Measurements from ENCODE around the gene ST3GAL5. TPM values are rescaled to one million over a fixed set of nuclear protein-coding genes. Genes with fewer than 3 reads are reported as not detected.

ST3GAL5 gene
- total RNA-seq, 2 donors from 2014 or later = 5.5 to 20.4 TPM

DNA sequence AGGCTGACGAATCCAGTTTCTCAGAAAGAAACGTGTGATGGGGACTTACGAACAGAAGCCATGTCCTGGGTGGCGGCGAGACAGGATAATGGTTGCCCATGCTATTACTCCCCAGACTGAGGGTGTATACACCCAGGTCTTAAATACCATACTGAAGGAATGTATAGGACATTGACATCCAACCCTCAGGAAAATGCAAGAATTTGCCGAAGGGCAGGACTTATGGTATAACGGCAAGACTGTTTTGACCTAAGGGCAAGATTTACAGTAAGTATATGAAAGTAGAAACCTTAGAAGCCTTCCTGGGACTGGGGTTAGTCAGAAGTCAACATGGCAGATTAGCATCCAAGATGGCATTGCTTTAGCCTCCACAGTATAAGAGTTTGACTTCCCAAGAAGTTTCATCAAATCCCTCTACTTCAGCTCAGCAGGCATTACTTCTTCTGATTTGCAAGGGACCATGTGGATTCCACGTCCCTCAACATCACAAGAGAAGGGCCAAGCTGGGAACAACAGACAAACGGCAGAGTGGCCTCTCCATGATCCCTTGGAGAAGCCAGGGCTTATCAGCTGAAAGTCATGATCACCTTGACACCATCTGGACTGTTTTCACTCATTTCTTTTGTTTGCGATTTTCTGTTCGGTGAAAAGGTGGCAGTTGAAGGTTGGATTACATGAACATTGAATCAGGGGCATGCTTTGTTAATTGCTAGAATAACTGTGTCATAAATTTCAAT, 21.1 kb downstream of the ST3GAL5 start:
- no peak for DNase-seq (ENCODE audit: low spot score)
- Histone ChIP-seq H3K27me3 (no peaks in the 10 kb centered on the region), H3K9me3 (no peaks in the 10 kb centered on the region), H3K4me1 (no peaks in the 10 kb centered on the region), H3K36me3 (no peaks in the 10 kb centered on the region), H3K27ac (no peak overlapping the region), H3K4me3 (no peak overlapping the region)
- TF ChIP-seq, protein P1, sequence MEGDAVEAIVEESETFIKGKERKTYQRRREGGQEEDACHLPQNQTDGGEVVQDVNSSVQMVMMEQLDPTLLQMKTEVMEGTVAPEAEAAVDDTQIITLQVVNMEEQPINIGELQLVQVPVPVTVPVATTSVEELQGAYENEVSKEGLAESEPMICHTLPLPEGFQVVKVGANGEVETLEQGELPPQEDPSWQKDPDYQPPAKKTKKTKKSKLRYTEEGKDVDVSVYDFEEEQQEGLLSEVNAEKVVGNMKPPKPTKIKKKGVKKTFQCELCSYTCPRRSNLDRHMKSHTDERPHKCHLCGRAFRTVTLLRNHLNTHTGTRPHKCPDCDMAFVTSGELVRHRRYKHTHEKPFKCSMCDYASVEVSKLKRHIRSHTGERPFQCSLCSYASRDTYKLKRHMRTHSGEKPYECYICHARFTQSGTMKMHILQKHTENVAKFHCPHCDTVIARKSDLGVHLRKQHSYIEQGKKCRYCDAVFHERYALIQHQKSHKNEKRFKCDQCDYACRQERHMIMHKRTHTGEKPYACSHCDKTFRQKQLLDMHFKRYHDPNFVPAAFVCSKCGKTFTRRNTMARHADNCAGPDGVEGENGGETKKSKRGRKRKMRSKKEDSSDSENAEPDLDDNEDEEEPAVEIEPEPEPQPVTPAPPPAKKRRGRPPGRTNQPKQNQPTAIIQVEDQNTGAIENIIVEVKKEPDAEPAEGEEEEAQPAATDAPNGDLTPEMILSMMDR (IDR thresholded peaks at IDR 0.05) = no peak

DNA sequence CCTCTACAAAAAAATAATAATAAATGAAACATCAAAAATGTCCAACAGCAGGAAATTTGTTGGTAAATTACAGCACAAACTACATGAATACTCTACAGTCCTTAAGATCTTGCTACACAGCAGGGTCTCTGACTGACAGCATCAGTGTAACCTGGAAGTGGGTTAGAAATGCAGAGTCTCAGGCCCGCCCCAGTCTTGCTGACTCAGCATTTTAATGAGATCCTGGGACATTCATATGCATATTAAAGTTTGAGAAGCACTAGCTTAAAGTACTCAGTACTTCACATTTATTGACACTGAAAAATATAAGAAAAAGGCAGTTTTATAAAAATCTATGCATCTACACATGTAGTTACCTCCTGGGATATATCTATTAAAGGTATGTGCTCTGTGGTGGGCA, 21.7 kb downstream of the ST3GAL5 start:
- H3K36me3 ChIP-seq = no peaks in the 10 kb centered on the region
- no peaks in the 10 kb centered on the region for H3K9me3 ChIP-seq
- DNase-seq (ENCODE audit: low spot score) = no peak
- H3K4me3 ChIP-seq = no peak overlapping the region
- no peaks in the 10 kb centered on the region for H3K4me1 ChIP-seq
- TF ChIP-seq, protein P1 (IDR thresholded peaks at IDR 0.05) = no peak
- H3K27ac ChIP-seq = no peak overlapping the region
- no peaks in the 10 kb centered on the region for H3K27me3 ChIP-seq

DNA sequence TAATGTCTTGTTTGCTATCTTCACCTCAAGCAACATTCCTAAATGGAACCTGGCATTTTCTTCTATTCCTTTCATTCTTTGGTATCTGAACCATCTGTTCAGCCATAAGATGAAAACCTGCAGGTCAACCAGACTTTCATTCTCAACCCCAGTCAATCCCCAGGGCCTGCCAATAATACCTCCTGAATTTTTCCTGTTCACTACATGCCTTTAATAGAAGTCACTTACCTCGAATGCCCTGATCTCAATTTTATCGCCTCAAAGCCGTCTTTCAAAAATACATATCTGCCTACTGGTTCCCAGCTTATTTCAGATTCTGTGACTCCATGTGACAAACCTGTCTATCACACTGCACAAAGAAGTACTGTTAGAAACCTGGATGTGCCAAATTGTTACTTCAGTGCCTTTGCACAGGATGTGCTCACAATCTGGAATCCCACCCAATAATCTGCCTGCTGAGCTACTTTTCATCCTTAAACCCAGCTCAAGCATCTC, 22.6 kb downstream of the ST3GAL5 start:
- Histone ChIP-seq H3K36me3 (no peaks in the 10 kb centered on the region), H3K4me1 (no peaks in the 10 kb centered on the region), H3K27me3 (no peaks in the 10 kb centered on the region), H3K4me3 (no peak overlapping the region), H3K27ac (no peak overlapping the region), H3K9me3 (no peaks in the 10 kb centered on the region)
- TF ChIP-seq, protein P1 (IDR thresholded peaks at IDR 0.05) = no peak
- no peak for DNase-seq (ENCODE audit: low spot score)

DNA sequence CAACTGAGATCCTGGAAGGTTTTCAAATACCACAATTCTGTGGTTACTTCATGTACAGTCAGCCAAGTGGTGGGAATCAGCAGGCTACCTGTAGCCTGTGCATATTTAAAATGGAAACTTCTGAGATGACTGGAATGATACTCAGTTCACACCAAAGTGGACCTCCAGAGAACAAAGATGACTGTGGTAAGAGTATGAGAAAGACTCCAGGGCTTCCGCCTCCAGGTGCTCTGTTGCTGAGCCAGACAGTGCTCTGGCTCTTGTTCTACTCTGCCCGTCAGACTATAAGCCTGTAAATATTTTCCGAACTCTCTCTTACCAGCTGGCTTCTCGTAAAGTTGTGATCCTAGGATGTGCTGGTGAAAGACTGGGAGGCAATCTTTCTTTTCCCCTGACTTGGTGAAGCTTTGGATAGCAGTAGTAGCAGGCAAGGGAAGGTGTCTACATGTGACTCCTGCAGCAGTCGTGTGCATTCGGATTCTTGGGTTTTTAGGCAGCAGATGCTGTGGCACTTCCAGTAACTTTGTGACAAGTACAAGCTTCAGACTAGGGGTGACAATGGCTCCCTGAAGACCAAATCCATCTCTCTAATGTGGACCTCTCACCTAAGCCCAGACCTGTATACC, 23.1 kb downstream of the ST3GAL5 start:
- TF ChIP-seq, protein P1 (IDR thresholded peaks at IDR 0.05) = no peak
- H3K4me1 ChIP-seq = no peaks in the 10 kb centered on the region
- no peaks in the 10 kb centered on the region for H3K36me3 ChIP-seq
- DNase-seq (ENCODE audit: low spot score) = no peak
- no peak overlapping the region for H3K4me3 ChIP-seq
- no peaks in the 10 kb centered on the region for H3K9me3 ChIP-seq
- H3K27ac ChIP-seq = no peak overlapping the region
- no peaks in the 10 kb centered on the region for H3K27me3 ChIP-seq

DNA sequence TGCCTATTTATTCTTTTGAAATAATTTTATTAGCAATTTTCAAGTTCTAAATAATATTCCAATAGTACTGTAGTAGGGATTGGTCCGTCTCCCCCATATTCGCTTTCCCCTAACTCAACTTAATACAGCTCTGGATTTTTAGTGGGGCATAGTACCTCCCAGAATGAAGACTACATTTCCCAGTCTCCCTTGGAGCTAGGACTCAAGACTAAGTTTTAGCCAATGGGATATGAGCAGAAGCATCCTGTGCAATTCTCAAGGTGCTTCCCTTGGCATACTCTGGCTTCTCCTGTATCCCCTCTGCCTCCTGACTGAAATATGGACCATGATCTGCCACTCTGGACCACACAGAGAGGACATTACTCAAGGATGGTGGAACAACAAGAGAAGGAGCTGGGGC, 24.1 kb downstream of the ST3GAL5 start:
- Histone ChIP-seq H3K27ac (no peak overlapping the region), H3K9me3 (no peaks in the 10 kb centered on the region), H3K36me3 (no peaks in the 10 kb centered on the region), H3K4me3 (no peak overlapping the region), H3K27me3 (no peaks in the 10 kb centered on the region), H3K4me1 (no peaks in the 10 kb centered on the region)
- TF ChIP-seq, protein P1 (IDR thresholded peaks at IDR 0.05) = no peak
- no peak for DNase-seq (ENCODE audit: low spot score)
